Epidermal melanocyte (primary cell): ENCODE data around the gene ESRRA.
A peak's percentile ranks its signal among the peaks of the same experiment; 100 is the strongest.
"Not testable (repeated sequence)": the region's sequence is repeated elsewhere in the genome, so short reads cannot be mapped to it uniquely, and the experiment has no call there.

ENCODE experiments used
- DNase-seq: peaks from one replicate; pipeline ENCODE4 v3.0.0; 2011; ENCODE audit warnings: low spot score; ENCODE audit not compliant: insufficient read length

ESRRA gene

GRCh38 chr11:64312947-64313346 is 7.6 kb downstream of the ESRRA start:
- DNase-seq, result no peak

- no peak for DNase-seq
Observed at GRCh38 chr11:64313491-64314145, 8.3 kb downstream of the ESRRA start.

GRCh38 chr11:64314146-64314804 is 9.0 kb downstream of the ESRRA start:
- no peak for DNase-seq

- no peak for DNase-seq
Observed at GRCh38 chr11:64314805-64315561, 9.7 kb downstream of the ESRRA start.

GRCh38 chr11:64315667-64316526 is 10.6 kb downstream of the ESRRA start:
- DNase-seq, result not testable (repeated sequence)

- DNase-seq, result no peak
Observed at GRCh38 chr11:64316672-64317324, 11.5 kb downstream of the ESRRA start.

- peak; percentile 98 for DNase-seq
Observed at GRCh38 chr11:64317325-64317960, 12.1 kb downstream of the ESRRA start, which contains the start of gene TRMT112. Gene TRMT112 (minus strand): TSS chr11:64317559. CDS start chr11:64317526, 33 bp downstream.

- DNase-seq, result peak; percentile 96
Observed at GRCh38 chr11:64317961-64318765, 12.8 kb downstream of the ESRRA start, which contains the start of gene PRDX5. Gene PRDX5 (plus strand): TSS chr11:64318121. CDS start chr11:64318216, 95 bp downstream.

GRCh38 chr11:64318766-64319761 is 13.7 kb downstream of the ESRRA start:
- no peak for DNase-seq

GRCh38 chr11:64320556-64320955 is 15.2 kb downstream of the ESRRA start:
- no peak for DNase-seq

GRCh38 chr11:64321026-64321425 is 15.7 kb downstream of the ESRRA start:
- DNase-seq, result no peak

- DNase-seq, result no peak
Observed at GRCh38 chr11:64321533-64321932, 16.2 kb downstream of the ESRRA start.

GRCh38 chr11:64322925-64323260 is 17.6 kb downstream of the ESRRA start:
- DNase-seq, result no peak

GRCh38 chr11:64323373-64323772 is 18.0 kb downstream of the ESRRA start:
- no peak for DNase-seq

GRCh38 chr11:64323984-64324383 is 18.7 kb downstream of the ESRRA start:
- not testable (repeated sequence) for DNase-seq

- no peak for DNase-seq
Observed at GRCh38 chr11:64324692-64325469, 19.6 kb downstream of the ESRRA start.

- no peak for DNase-seq
Observed at GRCh38 chr11:64327375-64327774, 22.1 kb downstream of the ESRRA start.
